Heart left ventricle (tissue), 16 donors: ENCODE results near the gene PRPF18. TPM values are rescaled to one million over a fixed set of nuclear protein-coding genes. Genes with fewer than 3 reads are reported as not detected.

Source experiments
- ATAC-seq, 4 donors: fragments of 200-7000 bp; cut with Tn5 transposase; one replicate each; pipeline ENCODE4 v1.9.1; 2020 to 2022; ENCODE audit warnings: moderate library complexity in 4 of 4, mild to moderate bottlenecking in 3 of 4, moderate number of reproducible peaks in 1 of 4
- DNase-seq, 5 donors: peaks; one replicate each; pipeline ENCODE4 v3.0.0-alpha.2; 2020
- H3K27ac ChIP-seq, 12 donors: fragments of 200-600 bp; sonication (generic) in 4 of 12; one replicate each; pipeline versions ENCODE4 v1.5.0 to v1.8.0; 2016 to 2022; ENCODE audit warnings: mild to moderate bottlenecking in 2 of 12
- H3K27me3 ChIP-seq, 9 donors: fragments of 200-600 bp; sonication (generic) in 2 of 9; one replicate each; pipeline versions ENCODE4 v1.5.1 to v1.8.0; 2016 to 2022; ENCODE audit warnings: mild to moderate bottlenecking in 3 of 9
- H3K36me3 ChIP-seq, 9 donors: fragments of 200-600 bp; sonication (generic) in 2 of 9; one replicate each; pipeline versions ENCODE4 v1.5.0 to v1.8.0; 2018 to 2022; ENCODE audit warnings: mild to moderate bottlenecking in 2 of 9
- H3K4me1 ChIP-seq, 12 donors: fragments of 200-600 bp; sonication (generic) in 4 of 12; one replicate each; pipeline versions ENCODE4 v1.5.0 to v1.8.0; 2016 to 2022; ENCODE audit warnings: mild to moderate bottlenecking in 3 of 12
- H3K4me3 ChIP-seq, 12 donors: fragments of 200-600 bp; sonication (generic) in 4 of 12; one replicate each; pipeline versions ENCODE4 v1.5.0 to v1.8.0; 2017 to 2022; ENCODE audit warnings: mild to moderate bottlenecking in 9 of 12, moderate library complexity in 4 of 12
- H3K9me3 ChIP-seq, 12 donors: fragments of 200-600 bp; sonication (generic) in 4 of 12; one replicate each; pipeline versions ENCODE4 v1.5.0 to v1.8.0; 2016 to 2022; ENCODE audit warnings: mild to moderate bottlenecking in 1 of 12
- POLR2A ChIP-seq, 2 donors: fragments of 450-650 bp; IDR thresholded peaks; one replicate each; pipeline ENCODE4 v1.6.1; 2017; ENCODE audit warnings: antibody characterized with exemption in 2 of 2, mild to moderate bottlenecking in 2 of 2, moderate library complexity in 2 of 2
- WGBS, 4 donors: extraction: QIAGEN DNeasy Blood & Tissue Kit in 2 of 4; methylation state at CpG; one replicate each; pipeline versions ENCODE4 v1.1.5 to v1.1.7; 2013 to 2018; 5-methylcytosine and 5-hydroxymethylcytosine counted together
- intact Hi-C, 10 donors: fragments of 100-400 bp; cut with DNase I; formaldehyde crosslinking; loops; one replicate each; pipeline versions ENCODE4 v1.11.1 to v1.14.2; 2022
- polyA plus RNA-seq, 2 donors: library from polyadenylated mRNA; stranded (reverse); fragments of 200-250 nt; gene quantifications; one replicate each; pipeline ENCODE4 v1.2.3, GENCODE V29; 2013
- total RNA-seq, 9 donors: library from RNA; depleted of rRNA in 2 of 9; stranded (reverse); fragments of >200 nt in 2 of 9; fragmentation: NEBNext Ultra II Directional in 3 of 9; extraction: Animal tissue kit (Norgen Biotek cat#: 25700) in 3 of 9; gene quantifications; one replicate each; pipeline versions ENCODE4 v1.1.0 to v1.2.4, GENCODE V29; 2016 to 2023
- TF ChIP-seq, protein P1 (sequence below), 12 donors: fragments of 200-600 bp; sonication (generic) in 4 of 12; IDR thresholded peaks; one replicate each; pipeline versions ENCODE4 v1.5.0 to v1.8.0; 2018 to 2022; ENCODE audit warnings: antibody characterized with exemption in 12 of 12, mild to moderate bottlenecking in 5 of 12
- donor health status: ischemic (EF 13 %, LVEDD 7.1; RV severe dilation, severe dysfunction).
- donor health status: healthy with polysubstance abuse.
- donor health status: DM: no; HTN: yes; CAD: no.
- donor health status: DM: no; HTN: no; CAD: no.
- donor health status: ischemic (EF 25% LVEDD 6.9; RV normal size, moderate dysfunction).
- donor health status: ischemic (EF 25% LVEDD 5.7; RV mildly dilated, moderate dysfunction).
- donor health status: healthy.
- donor health status: DM: yes; HTN: yes; CAD: no.
- donor health status: ischemic (EF 35%, LVEDD 5.7; RV mildly dilated, moderate dysfunction).
- donor health status: nonischemic (EF 11% LVEDD 7.7; RV severe dilation, severe dysfunction).
- donor health status: DM: yes; HTN: yes; CAD: no.
- donor health status: PGD.
- donor health status: ischemic (EF 29% LVEDD 5.4; RV normal size, mild dysfunction).
- donor health status: nonischemic (EF 23%, LVEDD 6.1; RV moderate dilation, normal function).

The PRPF18 gene
- total and polyA plus RNA-seq, 11 donors = 8.9 to 19.1 (median 14.7) TPM

DNA sequence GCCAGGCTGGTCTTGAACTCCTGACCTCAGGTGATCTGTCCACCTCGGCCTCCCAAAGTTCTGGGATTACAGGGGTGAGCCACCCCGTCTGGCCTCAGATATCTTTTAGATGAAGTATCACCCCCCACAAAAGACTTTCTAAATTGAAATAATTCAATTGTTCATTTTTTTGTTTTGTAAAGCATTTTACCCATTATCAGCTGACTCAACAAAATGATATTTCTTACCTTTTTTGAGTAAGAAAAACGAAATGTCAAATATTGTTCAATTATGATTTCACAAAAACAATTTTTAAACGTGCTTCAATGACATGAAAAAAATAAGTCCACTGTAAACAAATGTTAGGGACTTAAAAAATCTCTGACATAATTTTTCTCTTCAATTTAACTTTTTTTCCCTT is 822 bp upstream of the PRPF18 start:
- intact Hi-C loops = loop anchor here in 6 of 10 donors (2.0 to 10.0 kb wide), 3 partner anchors 211 to 214 kb away; no protein-coding TSS in a partner anchor
- ATAC-seq (no peak), DNase-seq (no peak)
- Histone ChIP-seq H3K27me3 (peaks cover 0 to 36% (median 4%) of the 10 kb centered on the region in 9 donors), H3K27ac (no peak overlapping the region), H3K36me3 (peaks cover 0 to 4% (median 0%) of the 10 kb centered on the region in 9 donors), H3K4me3 (no peak overlapping the region), H3K4me1 (peaks cover 0 to 22% (median 11%) of the 10 kb centered on the region in 12 donors), H3K9me3 (no peaks in the 10 kb centered on the region)
- TF ChIP-seq, protein P1, sequence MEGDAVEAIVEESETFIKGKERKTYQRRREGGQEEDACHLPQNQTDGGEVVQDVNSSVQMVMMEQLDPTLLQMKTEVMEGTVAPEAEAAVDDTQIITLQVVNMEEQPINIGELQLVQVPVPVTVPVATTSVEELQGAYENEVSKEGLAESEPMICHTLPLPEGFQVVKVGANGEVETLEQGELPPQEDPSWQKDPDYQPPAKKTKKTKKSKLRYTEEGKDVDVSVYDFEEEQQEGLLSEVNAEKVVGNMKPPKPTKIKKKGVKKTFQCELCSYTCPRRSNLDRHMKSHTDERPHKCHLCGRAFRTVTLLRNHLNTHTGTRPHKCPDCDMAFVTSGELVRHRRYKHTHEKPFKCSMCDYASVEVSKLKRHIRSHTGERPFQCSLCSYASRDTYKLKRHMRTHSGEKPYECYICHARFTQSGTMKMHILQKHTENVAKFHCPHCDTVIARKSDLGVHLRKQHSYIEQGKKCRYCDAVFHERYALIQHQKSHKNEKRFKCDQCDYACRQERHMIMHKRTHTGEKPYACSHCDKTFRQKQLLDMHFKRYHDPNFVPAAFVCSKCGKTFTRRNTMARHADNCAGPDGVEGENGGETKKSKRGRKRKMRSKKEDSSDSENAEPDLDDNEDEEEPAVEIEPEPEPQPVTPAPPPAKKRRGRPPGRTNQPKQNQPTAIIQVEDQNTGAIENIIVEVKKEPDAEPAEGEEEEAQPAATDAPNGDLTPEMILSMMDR (IDR thresholded peaks at IDR 0.05) = no peak
- TF ChIP-seq POLR2A (IDR thresholded peaks at IDR 0.05) = no peak
- 54 to 62% (median 60%) methylated on average over 4 of the region's 4 CpGs for WGBS, 4 donors

DNA sequence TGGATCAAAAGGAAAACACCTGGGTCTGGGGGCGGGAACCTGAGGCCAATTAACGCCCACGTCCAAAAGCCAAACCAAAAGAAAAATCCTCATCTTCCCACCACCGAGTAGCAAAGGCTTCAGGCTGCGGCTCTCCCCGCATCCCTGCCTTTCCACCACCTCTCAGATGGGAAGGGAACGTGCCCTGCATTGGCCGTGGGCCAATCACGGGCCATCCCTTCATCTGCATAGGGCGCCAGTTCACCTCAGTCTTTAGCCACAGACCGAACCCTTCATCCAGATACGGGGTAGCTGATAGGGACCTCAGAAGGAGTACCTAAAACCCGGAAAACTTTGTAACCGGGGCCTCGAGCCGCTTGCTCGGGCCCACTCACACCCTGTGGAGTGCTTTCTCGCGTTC is 626 bp downstream of the PRPF18 start:
- ATAC-seq (peak in 2 of 4 donors; percentile 16 to 30), DNase-seq (no peak)
- H3K27me3 ChIP-seq = peaks cover 0 to 26% (median 4%) of the 10 kb centered on the region in 9 donors
- peak overlapping the region in 4 of 12 donors; percentile 42 to 76 (median 68) for H3K27ac ChIP-seq
- intact Hi-C loops = loop anchor here in 5 of 10 donors (2.0 to 10.0 kb wide), 3 partner anchors 213 to 215 kb away; no protein-coding TSS in a partner anchor
- H3K9me3 ChIP-seq = no peaks in the 10 kb centered on the region
- TF ChIP-seq POLR2A (IDR thresholded peaks at IDR 0.05) = no peak
- TF ChIP-seq, protein P1 (IDR thresholded peaks at IDR 0.05) = no peak
- 5 to 8% (median 5%) methylated on average over 19 of the region's 19 CpGs for WGBS, 4 donors
- H3K4me3 ChIP-seq = peak overlapping the region; percentile 51 to 95 (median 78)
- H3K4me1 ChIP-seq = peaks cover 0 to 22% (median 11%) of the 10 kb centered on the region in 12 donors
- H3K36me3 ChIP-seq = peaks cover 0 to 16% (median 5%) of the 10 kb centered on the region in 9 donors

DNA sequence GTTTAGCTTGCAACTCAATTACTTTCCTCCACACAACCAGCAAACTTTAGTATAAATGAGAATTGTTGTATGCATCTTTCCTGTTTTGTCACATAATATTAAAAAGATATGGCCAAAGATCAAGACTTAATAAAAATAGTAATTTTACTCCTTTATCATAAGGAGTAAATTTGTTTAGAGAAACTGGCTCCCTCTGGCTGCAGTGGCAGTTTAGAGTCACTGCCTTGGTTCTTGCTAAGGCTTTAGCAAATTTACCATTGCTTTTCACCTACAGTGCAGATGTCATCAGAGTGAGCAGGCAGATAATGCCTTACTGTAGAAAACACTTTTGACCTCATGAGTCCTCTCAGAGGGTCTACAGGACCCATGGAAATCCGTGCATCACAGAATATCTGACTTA is 2.6 kb downstream of the PRPF18 start:
- Histone ChIP-seq H3K4me1 (peaks cover 0 to 22% (median 11%) of the 10 kb centered on the region in 12 donors), H3K27me3 (peaks cover 0 to 14% (median 0%) of the 10 kb centered on the region in 9 donors), H3K4me3 (no peak overlapping the region), H3K27ac (no peak overlapping the region), H3K9me3 (no peaks in the 10 kb centered on the region), H3K36me3 (peaks cover 0 to 27% (median 14%) of the 10 kb centered on the region in 9 donors)
- WGBS, 4 donors = 81 to 93% (median 86%) methylated on average over 1 of the region's 1 CpG
- DNase-seq = no peak
- intact Hi-C loops = loop anchor here in 4 of 10 donors (5.0 to 10.0 kb wide), 2 partner anchors 215 to 217 kb away; no protein-coding TSS in a partner anchor
- TF ChIP-seq, protein P1 (IDR thresholded peaks at IDR 0.05) = no peak
- no peak for TF ChIP-seq POLR2A (IDR thresholded peaks at IDR 0.05)
- ATAC-seq = no peak

DNA sequence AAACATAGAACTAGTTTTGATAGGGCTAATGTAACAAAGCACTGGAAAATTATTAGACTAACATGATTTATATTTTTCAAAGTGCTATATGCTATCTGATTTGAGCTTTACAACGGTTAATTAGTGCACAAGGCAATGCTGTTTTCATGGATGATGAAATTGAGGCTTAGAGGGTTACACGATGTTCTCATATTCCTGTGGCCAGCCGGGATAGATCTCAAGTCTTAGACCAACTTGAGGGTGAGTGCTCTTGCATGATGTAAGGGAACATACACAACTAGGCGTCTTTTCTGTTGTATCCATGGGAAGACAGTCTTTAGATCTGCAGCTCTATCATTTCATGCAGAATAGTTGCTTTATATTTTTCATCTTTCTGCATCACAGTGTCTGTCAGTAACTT is 4.1 kb downstream of the PRPF18 start:
- TF ChIP-seq POLR2A (IDR thresholded peaks at IDR 0.05) = no peak
- TF ChIP-seq, protein P1 (IDR thresholded peaks at IDR 0.05) = no peak

More for the DNA sequence above, 4.1 kb downstream of the PRPF18 start:
- intact Hi-C loops = no loop called here
- Histone ChIP-seq H3K27ac (no peak overlapping the region), H3K4me1 (peaks cover 0 to 22% (median 11%) of the 10 kb centered on the region in 12 donors), H3K9me3 (no peaks in the 10 kb centered on the region), H3K27me3 (peaks cover 0 to under 1% (median 0%) of the 10 kb centered on the region in 9 donors), H3K36me3 (peaks cover 0 to 31% (median 16%) of the 10 kb centered on the region in 9 donors), H3K4me3 (no peak overlapping the region)
- WGBS, 4 donors = 80 to 85% (median 84%) methylated on average over 4 of the region's 4 CpGs
- ATAC-seq = no peak
- no peak for DNase-seq
